GM23248 (cell line): ENCODE data around the gene RUNX3. TPM values are rescaled to one million over a fixed set of nuclear protein-coding genes. Genes with fewer than 3 reads are reported as not detected.
A peak's percentile ranks its signal among the peaks of the same experiment; 100 is the strongest.

Experiments used
- DNase-seq: peaks from one replicate; pipeline ENCODE4 v3.0.0-alpha.2; 2015
- H2AFZ ChIP-seq: fragments of 200-600 bp; sonication (generic); 2 replicates; pipeline ENCODE4 v1.6.1; 2016; ENCODE audit warnings: antibody characterized with exemption
- H3F3A ChIP-seq: fragments of 200-600 bp; sonication (generic); 2 replicates; pipeline ENCODE4 v1.6.1; 2016; ENCODE audit warnings: mild to moderate bottlenecking, antibody characterized with exemption, mixed run types; ENCODE audit not compliant: insufficient read depth
- H3K27ac ChIP-seq: fragments of 200-600 bp; sonication (generic); 2 replicates; pipeline ENCODE4 v1.5.1; 2016; ENCODE audit warnings: mild to moderate bottlenecking
- H3K27me3 ChIP-seq: fragments of 200-600 bp; sonication (generic); replicated peaks from 2 replicates; pipeline ENCODE4 v1.6.1; 2016; ENCODE audit warnings: mild to moderate bottlenecking; ENCODE audit not compliant: insufficient read depth
- H3K36me3 ChIP-seq: fragments of 200-600 bp; sonication (generic); 2 replicates; pipeline ENCODE4 v1.6.1; 2016; ENCODE audit warnings: low read depth, mild to moderate bottlenecking
- H3K4me1 ChIP-seq: fragments of 200-600 bp; sonication (generic); 2 replicates; pipeline ENCODE4 v1.6.1; 2016; ENCODE audit warnings: mild to moderate bottlenecking; ENCODE audit not compliant: insufficient read depth
- H3K4me2 ChIP-seq: fragments of 200-600 bp; sonication (generic); one replicate; pipeline ENCODE4 v1.6.1; 2016; ENCODE audit warnings: mild to moderate bottlenecking; ENCODE audit not compliant: unreplicated experiment
- H3K4me3 ChIP-seq: fragments of 200-600 bp; sonication (generic); 2 replicates; pipeline ENCODE4 v1.5.1; 2016; ENCODE audit warnings: mild to moderate bottlenecking
- H3K79me2 ChIP-seq: fragments of 200-600 bp; sonication (generic); 2 replicates; pipeline ENCODE4 v1.6.1; 2016; ENCODE audit warnings: mild to moderate bottlenecking; ENCODE audit not compliant: insufficient read depth
- H3K9ac ChIP-seq: fragments of 200-600 bp; sonication (generic); 2 replicates; pipeline ENCODE4 v1.6.1; 2016; ENCODE audit warnings: mild to moderate bottlenecking
- H3K9me2 ChIP-seq: fragments of 200-600 bp; sonication (generic); 2 replicates; pipeline ENCODE4 v1.6.1; 2016; ENCODE audit warnings: mixed run types, mild to moderate bottlenecking, moderate library complexity; ENCODE audit not compliant: insufficient read depth
- H3K9me3 ChIP-seq: fragments of 200-600 bp; sonication (generic); one replicate; pipeline ENCODE4 v1.6.1; 2017; ENCODE audit warnings: low read depth
- H4K20me1 ChIP-seq: fragments of 200-600 bp; sonication (generic); 2 replicates; pipeline ENCODE4 v1.6.0; 2016; ENCODE audit not compliant: insufficient read depth
- EZH2 ChIP-seq: fragments of 200-600 bp; sonication (generic); IDR thresholded peaks from 2 replicates; pipeline ENCODE4 v1.6.1; 2018; ENCODE audit warnings: antibody characterized with exemption, mild to moderate bottlenecking; ENCODE audit not compliant: insufficient read depth, poor library complexity, severe bottlenecking
- EZH2phosphoT487 ChIP-seq: fragments of 200-600 bp; sonication (generic); IDR thresholded peaks from 2 replicates; pipeline ENCODE4 v1.6.1; 2018; ENCODE audit warnings: antibody characterized with exemption, moderate library complexity, mild to moderate bottlenecking, low read depth; ENCODE audit not compliant: insufficient read depth
- WGBS, 2 experiments: methylation state at CpG; one replicate each; pipeline ENCODE4 v1.1.6; 2015 to 2017; ENCODE audit warnings: low lambda C conversion rate in 2 of 2, low coverage in 1 of 2; ENCODE audit errors: missing lambda C conversion rate in 2 of 2; 5-methylcytosine and 5-hydroxymethylcytosine counted together
- in situ Hi-C: fragments of 300-500 bp; cut with MboI; formaldehyde crosslinking; loops from 2 replicates; pipeline ENCODE4 v1.15.0; 2020
- polyA plus RNA-seq: library from polyadenylated mRNA; unstranded; fragments of >200 nt; fragmentation: Nextera tagmentation; extraction: Ambion mirVana; gene quantifications from 2 replicates; pipeline ENCODE4 v1.2.1, GENCODE V29; 2016
- total RNA-seq: library from RNA; depleted of rRNA; stranded (reverse); fragments of >200 nt; shearing (Covaris generic); gene quantifications from 2 replicates; pipeline ENCODE4 v1.2.3, GENCODE V29; 2014

Gene RUNX3
- total and polyA plus RNA-seq, 2 experiments from 2014 or later = 0.43 to 1.4 TPM

GRCh38 chr1:24865168-24865567 is 64.9 kb downstream of the RUNX3 start:
- in situ Hi-C loops = no loop called here
- Histone ChIP-seq H2AFZ (no peak overlapping the region), H3K9me3 (no peaks in the 10 kb centered on the region), H3K4me2 (no peak overlapping the region), H3K4me3 (no peak overlapping the region), H3F3A (peaks cover 22% of the 10 kb centered on the region), H3K36me3 (no peaks in the 10 kb centered on the region), H3K79me2 (no peaks in the 10 kb centered on the region), H3K9me2 (no peaks in the 10 kb centered on the region), H3K4me1 (no peaks in the 10 kb centered on the region), H4K20me1 (no peaks in the 10 kb centered on the region), H3K27ac (no peak overlapping the region), H3K9ac (no peak overlapping the region), H3K27me3 (no peaks in the 10 kb centered on the region)
- 81 to 83% methylated on average over 7 of the region's 7 CpGs for WGBS, 2 experiments
- DNase-seq = no peak
- TF ChIP-seq EZH2phosphoT487 (no peak), EZH2 (no peak)

- Histone ChIP-seq H3K27ac (no peak overlapping the region), H3K4me3 (no peak overlapping the region), H3K4me2 (no peak overlapping the region), H3K27me3 (no peaks in the 10 kb centered on the region), H3K9ac (no peak overlapping the region), H3F3A (peaks cover 23% of the 10 kb centered on the region), H2AFZ (no peak overlapping the region), H3K4me1 (no peaks in the 10 kb centered on the region), H3K79me2 (no peaks in the 10 kb centered on the region), H3K36me3 (no peaks in the 10 kb centered on the region), H4K20me1 (no peaks in the 10 kb centered on the region), H3K9me2 (no peaks in the 10 kb centered on the region), H3K9me3 (no peaks in the 10 kb centered on the region)
- in situ Hi-C loops = no loop called here
- TF ChIP-seq EZH2phosphoT487 (no peak), EZH2 (no peak)
- no peak for DNase-seq
- WGBS, 2 experiments = 74 to 80% methylated on average over 8 of the region's 8 CpGs
Observed at GRCh38 chr1:24864370-24864777, 65.7 kb downstream of the RUNX3 start.

GRCh38 chr1:24862775-24863483 is 67.1 kb downstream of the RUNX3 start:
- Histone ChIP-seq H3K4me1 (no peaks in the 10 kb centered on the region), H4K20me1 (no peaks in the 10 kb centered on the region), H3K9me3 (no peaks in the 10 kb centered on the region), H3K4me2 (no peak overlapping the region), H3K79me2 (no peaks in the 10 kb centered on the region), H3K27ac (no peak overlapping the region), H3K36me3 (no peaks in the 10 kb centered on the region), H2AFZ (no peak overlapping the region), H3K9me2 (no peaks in the 10 kb centered on the region), H3F3A (peaks cover 35% of the 10 kb centered on the region), H3K27me3 (no peaks in the 10 kb centered on the region), H3K4me3 (no peak overlapping the region), H3K9ac (no peak overlapping the region)
- TF ChIP-seq EZH2phosphoT487 (no peak), EZH2 (no peak)
- in situ Hi-C loops = no loop called here
- WGBS, 2 experiments = 83 to 84% methylated on average over 12 of the region's 12 CpGs
- no peak for DNase-seq

- no peak overlapping the region for H3K4me3 ChIP-seq
- no peaks in the 10 kb centered on the region for H3K9me2 ChIP-seq
- H2AFZ ChIP-seq = peak overlapping the region; percentile 7; the same call in 1 of the 2 replicates
- H3K4me2 ChIP-seq = no peak overlapping the region
- H3K9ac ChIP-seq = no peak overlapping the region
- no peaks in the 10 kb centered on the region for H4K20me1 ChIP-seq
- peak; percentile 51 for DNase-seq
- in situ Hi-C loops = no loop called here
- no peaks in the 10 kb centered on the region for H3K79me2 ChIP-seq
- H3K27ac ChIP-seq = no peak overlapping the region
- H3K27me3 ChIP-seq = no peaks in the 10 kb centered on the region
- TF ChIP-seq EZH2 = no peak
- no peak for TF ChIP-seq EZH2phosphoT487
- no peaks in the 10 kb centered on the region for H3K4me1 ChIP-seq
- H3K9me3 ChIP-seq = no peaks in the 10 kb centered on the region
- peaks cover 42% of the 10 kb centered on the region for H3F3A ChIP-seq
- 39 to 40% methylated on average over 28 of the region's 28 CpGs for WGBS, 2 experiments
- H3K36me3 ChIP-seq = no peaks in the 10 kb centered on the region
Observed at GRCh38 chr1:24861821-24862727, 68.0 kb downstream of the RUNX3 start.
